ENCODE measurements around the gene SPTLC3.

DNA sequence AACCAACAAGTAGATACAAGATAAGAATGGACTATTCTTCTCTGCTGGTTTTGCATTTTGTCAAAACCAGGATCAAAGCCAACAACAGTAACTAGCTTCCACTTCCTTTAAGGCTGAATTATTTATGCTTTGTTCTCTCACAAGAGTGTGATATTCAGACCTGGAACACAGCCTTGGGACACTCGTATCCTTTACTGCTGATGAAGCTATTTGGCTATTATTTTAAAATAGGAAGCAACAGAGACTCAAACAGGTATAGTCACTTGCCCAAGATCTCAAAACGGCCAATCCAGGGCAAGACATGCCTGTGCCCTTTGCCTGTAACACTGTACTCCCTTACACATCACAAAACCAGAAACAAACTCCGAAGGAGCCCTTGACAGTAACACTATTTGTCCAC, 19.9 kb downstream of the SPTLC3 start:
- no peak for TF ChIP-seq POLR2A (IDR thresholded peaks at IDR 0.05)
- TF ChIP-seq, protein P1, sequence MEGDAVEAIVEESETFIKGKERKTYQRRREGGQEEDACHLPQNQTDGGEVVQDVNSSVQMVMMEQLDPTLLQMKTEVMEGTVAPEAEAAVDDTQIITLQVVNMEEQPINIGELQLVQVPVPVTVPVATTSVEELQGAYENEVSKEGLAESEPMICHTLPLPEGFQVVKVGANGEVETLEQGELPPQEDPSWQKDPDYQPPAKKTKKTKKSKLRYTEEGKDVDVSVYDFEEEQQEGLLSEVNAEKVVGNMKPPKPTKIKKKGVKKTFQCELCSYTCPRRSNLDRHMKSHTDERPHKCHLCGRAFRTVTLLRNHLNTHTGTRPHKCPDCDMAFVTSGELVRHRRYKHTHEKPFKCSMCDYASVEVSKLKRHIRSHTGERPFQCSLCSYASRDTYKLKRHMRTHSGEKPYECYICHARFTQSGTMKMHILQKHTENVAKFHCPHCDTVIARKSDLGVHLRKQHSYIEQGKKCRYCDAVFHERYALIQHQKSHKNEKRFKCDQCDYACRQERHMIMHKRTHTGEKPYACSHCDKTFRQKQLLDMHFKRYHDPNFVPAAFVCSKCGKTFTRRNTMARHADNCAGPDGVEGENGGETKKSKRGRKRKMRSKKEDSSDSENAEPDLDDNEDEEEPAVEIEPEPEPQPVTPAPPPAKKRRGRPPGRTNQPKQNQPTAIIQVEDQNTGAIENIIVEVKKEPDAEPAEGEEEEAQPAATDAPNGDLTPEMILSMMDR (IDR thresholded peaks at IDR 0.05) = no peak

All from Peyer's patch (tissue), 4 donors.